Measurements from ENCODE around the gene IDUA. TPM values are rescaled to one million over a fixed set of nuclear protein-coding genes. Genes with fewer than 3 reads are reported as not detected.
A peak's percentile ranks its signal among the peaks of the same experiment; 100 is the strongest.

The IDUA gene
- total RNA-seq, 1 donor from 2014 or later, result 21.0 TPM

- DNase-seq (ENCODE audit: low read depth), result no peak
Observed at GRCh38 chr4:1015179-1015578, 28.3 kb downstream of the IDUA start.

- DNase-seq (ENCODE audit: low read depth), result no peak
Observed at GRCh38 chr4:1015746-1016145, 28.9 kb downstream of the IDUA start.

- DNase-seq (ENCODE audit: low read depth), result no peak
Observed at GRCh38 chr4:1017211-1017610, 30.4 kb downstream of the IDUA start.

GRCh38 chr4:1017706-1018105 lies 30.9 kb downstream of the IDUA start:
- no peak for DNase-seq (ENCODE audit: low read depth)

- no peak for DNase-seq (ENCODE audit: low read depth)
Observed at GRCh38 chr4:1018147-1019020, 31.5 kb downstream of the IDUA start.

GRCh38 chr4:1019320-1019719 lies 32.5 kb downstream of the IDUA start:
- DNase-seq (ENCODE audit: low read depth), result no peak

- no peak for DNase-seq (ENCODE audit: low read depth)
Observed at GRCh38 chr4:1019729-1020470, 33.1 kb downstream of the IDUA start.

GRCh38 chr4:1021386-1022050 lies 34.7 kb downstream of the IDUA start:
- DNase-seq (ENCODE audit: low read depth), result no peak

GRCh38 chr4:1022051-1022738 lies 35.4 kb downstream of the IDUA start:
- no peak for DNase-seq (ENCODE audit: low read depth)

- no peak for DNase-seq (ENCODE audit: low read depth)
Observed at GRCh38 chr4:1022739-1023066, 35.9 kb downstream of the IDUA start.

- DNase-seq (ENCODE audit: low read depth), result no peak
Observed at GRCh38 chr4:1023075-1023640, 36.3 kb downstream of the IDUA start.

GRCh38 chr4:1023895-1024740 lies 37.3 kb downstream of the IDUA start:
- no peak for DNase-seq (ENCODE audit: low read depth)

GRCh38 chr4:1024882-1025545 lies 38.2 kb downstream of the IDUA start:
- no peak for DNase-seq (ENCODE audit: low read depth)

- DNase-seq (ENCODE audit: low read depth), result peak; percentile 16
Observed at GRCh38 chr4:1026115-1026514, 39.3 kb downstream of the IDUA start.

GRCh38 chr4:1027219-1027914 lies 40.5 kb downstream of the IDUA start:
- no peak for DNase-seq (ENCODE audit: low read depth)

- no peak for DNase-seq (ENCODE audit: low read depth)
Observed at GRCh38 chr4:1027915-1028238, 41.0 kb downstream of the IDUA start.

- no peak for DNase-seq (ENCODE audit: low read depth)
Observed at GRCh38 chr4:1028574-1029220, 41.9 kb downstream of the IDUA start.

GRCh38 chr4:1029529-1029928 lies 42.7 kb downstream of the IDUA start:
- no peak for DNase-seq (ENCODE audit: low read depth)

GRCh38 chr4:1030031-1030430 lies 43.2 kb downstream of the IDUA start:
- DNase-seq (ENCODE audit: low read depth), result no peak
